Transverse colon (tissue), 4 donors: Measurements from ENCODE around the gene CD82.

ENCODE experiments used
- POLR2A ChIP-seq: fragments of 450-650 bp; IDR thresholded peaks from one replicate; pipeline ENCODE4 v1.6.1; 2016; ENCODE audit warnings: antibody characterized with exemption, mild to moderate bottlenecking, moderate library complexity
- POLR2AphosphoS5 ChIP-seq, 3 donors: sonication (generic); formaldehyde crosslinking; IDR thresholded peaks; one replicate each; pipeline ENCODE4 v1.6.1; 2016; ENCODE audit warnings: antibody characterized with exemption in 3 of 3
- TF ChIP-seq, protein P1 (sequence below), 5 experiments: fragments of 200-600 bp in 3 of 5; fragments of 450-650 bp in 2 of 5; sonication (generic) in 3 of 5; IDR thresholded peaks; 1 replicate in 2 of 5; 2 replicates in 3 of 5; pipeline ENCODE4 v1.5.1; 2016 to 2017; ENCODE audit warnings: antibody characterized with exemption in 5 of 5, inconsistent platforms in 3 of 5, mild to moderate bottlenecking in 2 of 5, moderate library complexity in 1 of 5

DNA sequence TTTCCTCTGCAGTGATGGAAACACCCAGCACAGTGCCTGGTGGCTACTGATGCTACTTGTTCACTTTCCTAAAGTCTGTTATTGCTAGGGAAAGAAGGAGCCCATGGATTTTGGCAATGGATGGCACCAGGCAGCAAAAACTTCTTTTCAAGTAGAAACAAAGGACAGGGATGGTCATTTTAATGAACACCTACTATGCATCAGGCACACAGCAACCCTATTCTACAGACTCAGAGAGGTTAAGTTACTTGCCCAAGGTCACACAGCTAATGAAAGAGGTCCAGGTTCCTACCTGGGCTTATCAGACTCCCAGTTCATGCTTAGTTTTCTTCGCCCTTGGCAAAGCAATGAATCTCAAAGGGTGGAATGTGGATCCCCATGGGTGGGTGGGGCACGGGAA, 36.9 kb upstream of the CD82 start:
- TF ChIP-seq, protein P1, sequence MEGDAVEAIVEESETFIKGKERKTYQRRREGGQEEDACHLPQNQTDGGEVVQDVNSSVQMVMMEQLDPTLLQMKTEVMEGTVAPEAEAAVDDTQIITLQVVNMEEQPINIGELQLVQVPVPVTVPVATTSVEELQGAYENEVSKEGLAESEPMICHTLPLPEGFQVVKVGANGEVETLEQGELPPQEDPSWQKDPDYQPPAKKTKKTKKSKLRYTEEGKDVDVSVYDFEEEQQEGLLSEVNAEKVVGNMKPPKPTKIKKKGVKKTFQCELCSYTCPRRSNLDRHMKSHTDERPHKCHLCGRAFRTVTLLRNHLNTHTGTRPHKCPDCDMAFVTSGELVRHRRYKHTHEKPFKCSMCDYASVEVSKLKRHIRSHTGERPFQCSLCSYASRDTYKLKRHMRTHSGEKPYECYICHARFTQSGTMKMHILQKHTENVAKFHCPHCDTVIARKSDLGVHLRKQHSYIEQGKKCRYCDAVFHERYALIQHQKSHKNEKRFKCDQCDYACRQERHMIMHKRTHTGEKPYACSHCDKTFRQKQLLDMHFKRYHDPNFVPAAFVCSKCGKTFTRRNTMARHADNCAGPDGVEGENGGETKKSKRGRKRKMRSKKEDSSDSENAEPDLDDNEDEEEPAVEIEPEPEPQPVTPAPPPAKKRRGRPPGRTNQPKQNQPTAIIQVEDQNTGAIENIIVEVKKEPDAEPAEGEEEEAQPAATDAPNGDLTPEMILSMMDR (IDR thresholded peaks at IDR 0.05) = no peak
- TF ChIP-seq POLR2A (no peak), POLR2AphosphoS5 (IDR thresholded peaks at IDR 0.05) (no peak)
